Glutamatergic neuron (in vitro differentiated cells): ENCODE measurements around the gene FSTL4. TPM values are rescaled to one million over a fixed set of nuclear protein-coding genes. Genes with fewer than 3 reads are reported as not detected.
A peak's percentile ranks its signal among the peaks of the same experiment; 100 is the strongest.

Experiments used
- DNase-seq: peaks from one replicate; pipeline ENCODE4 v3.0.0; 2022
- H3K27ac Mint-ChIP-seq: one replicate; pipeline ENCODE4 v1.8.0; 2020; ENCODE audit warnings: mild to moderate bottlenecking, mixed read lengths, inconsistent platforms; ENCODE audit not compliant: unreplicated experiment
- H3K27me3 Mint-ChIP-seq: one replicate; pipeline ENCODE4 v1.8.0; 2020; ENCODE audit warnings: mild to moderate bottlenecking, moderate library complexity, mixed read lengths, inconsistent platforms; ENCODE audit not compliant: unreplicated experiment
- H3K36me3 Mint-ChIP-seq: one replicate; pipeline ENCODE4 v1.8.0; 2020; ENCODE audit warnings: mild to moderate bottlenecking, mixed read lengths, inconsistent platforms; ENCODE audit not compliant: unreplicated experiment
- H3K4me1 Mint-ChIP-seq: one replicate; pipeline ENCODE4 v1.8.0; 2020; ENCODE audit warnings: mild to moderate bottlenecking, low read depth, mixed read lengths, inconsistent platforms; ENCODE audit not compliant: unreplicated experiment
- H3K4me3 Mint-ChIP-seq: one replicate; pipeline ENCODE4 v1.8.0; 2020; ENCODE audit warnings: mild to moderate bottlenecking, mixed read lengths, inconsistent platforms; ENCODE audit not compliant: unreplicated experiment
- H3K9me3 Mint-ChIP-seq: one replicate; pipeline ENCODE4 v1.8.0; 2020; ENCODE audit warnings: mild to moderate bottlenecking, moderate library complexity, mixed read lengths, inconsistent platforms; ENCODE audit not compliant: unreplicated experiment
- CTCF ChIP-seq: fragments of 200-600 bp; sonication (generic); IDR thresholded peaks from one replicate; pipeline ENCODE4 v1.5.0; 2021; ENCODE audit not compliant: partially characterized antibody, unreplicated experiment
- total RNA-seq: library from RNA; stranded (reverse); fragmentation: NEBNext Ultra II Directional; extraction: Animal tissue kit (Norgen Biotek cat#: 25700); gene quantifications from one replicate; pipeline ENCODE4 v1.2.1, GENCODE V29; 2021; ENCODE audit not compliant: unreplicated experiment

FSTL4 gene
- total RNA-seq, 1 donor from 2014 or later: 29.0 TPM

GRCh38 chr5:133605323-133605722 lies 7.0 kb downstream of the FSTL4 start:
- peaks cover 2% of the 10 kb centered on the region for H3K27me3 Mint-ChIP-seq
- peaks cover 8% of the 10 kb centered on the region for H3K9me3 Mint-ChIP-seq
- H3K4me1 Mint-ChIP-seq: peaks cover 18% of the 10 kb centered on the region
- no peak for DNase-seq
- H3K4me3 Mint-ChIP-seq: no peak overlapping the region
- no peak overlapping the region for H3K27ac Mint-ChIP-seq
- no peak for TF ChIP-seq CTCF
- no peaks in the 10 kb centered on the region for H3K36me3 Mint-ChIP-seq

GRCh38 chr5:133603711-133604110 lies 8.6 kb downstream of the FSTL4 start:
- no peak for DNase-seq
- peaks cover 5% of the 10 kb centered on the region for H3K36me3 Mint-ChIP-seq
- peaks cover 19% of the 10 kb centered on the region for H3K4me1 Mint-ChIP-seq
- H3K27me3 Mint-ChIP-seq: no peaks in the 10 kb centered on the region
- H3K27ac Mint-ChIP-seq: peak overlapping the region; percentile 28
- H3K4me3 Mint-ChIP-seq: no peak overlapping the region
- H3K9me3 Mint-ChIP-seq: peaks cover 5% of the 10 kb centered on the region
- no peak for TF ChIP-seq CTCF

GRCh38 chr5:133602835-133603380 lies 9.4 kb downstream of the FSTL4 start:
- H3K27ac Mint-ChIP-seq: peak overlapping the region; percentile 53
- TF ChIP-seq CTCF: no peak
- DNase-seq: no peak
- H3K36me3 Mint-ChIP-seq: peaks cover 6% of the 10 kb centered on the region
- peaks cover 19% of the 10 kb centered on the region for H3K4me1 Mint-ChIP-seq
- no peaks in the 10 kb centered on the region for H3K27me3 Mint-ChIP-seq
- peak overlapping the region; percentile 39 for H3K4me3 Mint-ChIP-seq
- H3K9me3 Mint-ChIP-seq: peaks cover 5% of the 10 kb centered on the region

- no peak for TF ChIP-seq CTCF
- Mint-ChIP-seq H3K9me3 (peaks cover 5% of the 10 kb centered on the region), H3K27me3 (no peaks in the 10 kb centered on the region), H3K4me1 (peaks cover 21% of the 10 kb centered on the region), H3K4me3 (no peak overlapping the region), H3K36me3 (peaks cover 6% of the 10 kb centered on the region), H3K27ac (no peak overlapping the region)
- no peak for DNase-seq
These were observed 12.7 kb downstream of the FSTL4 start for GRCh38 chr5:133599600-133599999.

- TF ChIP-seq CTCF: no peak
- no peaks in the 10 kb centered on the region for H3K27me3 Mint-ChIP-seq
- H3K4me3 Mint-ChIP-seq: no peak overlapping the region
- H3K27ac Mint-ChIP-seq: no peak overlapping the region
- H3K9me3 Mint-ChIP-seq: peaks cover 5% of the 10 kb centered on the region
- peaks cover 21% of the 10 kb centered on the region for H3K4me1 Mint-ChIP-seq
- DNase-seq: no peak
- peaks cover 6% of the 10 kb centered on the region for H3K36me3 Mint-ChIP-seq
These were observed 13.3 kb downstream of the FSTL4 start for GRCh38 chr5:133599044-133599443.
